CD4-positive, alpha-beta T cell treated with Interferon gamma for 1 hour (primary cell): ENCODE data around the gene PSME3.

Source experiments
- DNase-seq: peaks from one replicate; pipeline ENCODE4 v3.0.0-alpha.2; 2020

The PSME3 gene

DNA sequence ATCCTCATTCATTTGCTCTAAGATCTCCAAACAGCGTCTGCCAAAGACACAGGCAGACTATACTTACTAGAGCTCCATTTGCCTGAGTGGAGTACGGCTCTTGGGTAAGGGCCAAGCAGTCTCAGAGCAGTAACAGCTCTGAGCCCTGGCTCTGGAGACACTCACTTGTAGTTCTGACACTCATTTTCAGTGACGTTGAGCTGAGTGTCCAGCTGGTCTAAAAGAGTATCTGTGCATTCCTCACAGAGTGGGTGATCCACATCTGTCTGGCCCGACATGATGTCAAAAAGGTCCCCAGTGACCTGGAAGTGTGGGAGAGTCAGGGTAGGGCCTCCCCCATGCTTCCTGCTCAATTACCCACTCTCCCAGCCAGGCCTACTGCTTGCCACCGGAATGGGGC is 14.8 kb upstream of the PSME3 start:
- no peak for DNase-seq

DNA sequence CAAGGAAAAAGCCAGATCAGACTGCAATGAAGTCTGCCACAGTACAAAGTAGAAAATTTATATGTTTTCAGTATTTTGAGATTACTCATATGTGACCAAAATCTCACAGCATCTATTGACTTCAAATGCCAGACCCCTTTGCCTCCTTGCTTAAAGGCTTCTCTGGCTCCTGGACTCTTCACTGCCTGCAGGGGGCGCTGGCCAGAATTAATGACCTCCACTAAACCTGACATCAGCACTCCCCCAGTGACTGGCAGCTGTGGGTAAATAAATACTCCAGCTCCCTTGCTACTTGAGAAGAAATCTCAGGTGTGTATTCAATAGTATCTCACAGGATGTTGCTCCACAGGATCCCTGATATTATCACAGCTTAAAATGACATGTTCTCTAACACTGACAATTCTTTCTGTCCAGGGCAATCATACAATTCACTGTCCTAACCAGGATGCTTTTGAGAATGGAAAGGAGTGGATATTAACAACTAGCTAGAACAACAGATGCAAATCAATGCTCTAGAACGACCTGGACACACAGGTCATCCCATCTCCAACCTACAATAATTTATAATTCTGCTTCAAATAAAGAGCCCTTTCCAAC is 13.2 kb upstream of the PSME3 start:
- DNase-seq: peak; percentile 61

DNA sequence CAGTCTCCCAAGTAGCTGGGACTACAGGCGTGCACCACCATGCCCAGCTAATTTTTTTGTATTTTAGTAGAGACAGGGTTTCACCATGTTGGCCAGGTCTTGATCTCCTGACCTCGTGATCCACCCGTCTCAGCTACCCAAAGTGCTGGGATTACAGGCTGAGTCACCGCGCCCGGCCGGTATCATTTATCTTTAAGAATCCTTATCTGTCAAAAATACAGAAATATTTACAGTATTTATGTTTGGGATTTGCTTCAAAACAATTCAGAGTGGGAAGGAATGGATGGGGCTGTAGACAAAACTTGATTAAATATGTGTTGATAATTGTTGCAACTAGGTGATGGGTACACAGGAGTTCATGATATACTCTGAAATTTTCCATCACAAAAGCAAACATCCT is 12.0 kb upstream of the PSME3 start:
- DNase-seq: no peak

DNA sequence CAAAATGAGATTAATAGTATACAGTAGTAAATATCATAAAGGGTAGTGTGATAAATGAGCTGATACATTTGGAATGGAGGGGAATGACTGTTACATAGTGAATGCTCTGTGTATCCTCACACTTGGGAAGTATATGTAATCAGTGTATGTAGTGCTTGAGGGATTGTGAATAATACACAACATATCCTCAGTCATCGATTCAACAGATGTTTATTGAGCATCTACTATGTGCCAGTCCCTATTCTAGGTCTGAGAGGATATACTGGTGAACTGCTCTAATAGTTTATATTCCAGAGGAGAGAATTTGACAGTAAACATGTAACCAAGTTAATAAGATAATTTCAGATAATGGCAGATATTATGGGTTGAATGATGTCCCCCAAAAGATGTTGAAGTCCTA is 5.7 kb upstream of the PSME3 start:
- no peak for DNase-seq

DNA sequence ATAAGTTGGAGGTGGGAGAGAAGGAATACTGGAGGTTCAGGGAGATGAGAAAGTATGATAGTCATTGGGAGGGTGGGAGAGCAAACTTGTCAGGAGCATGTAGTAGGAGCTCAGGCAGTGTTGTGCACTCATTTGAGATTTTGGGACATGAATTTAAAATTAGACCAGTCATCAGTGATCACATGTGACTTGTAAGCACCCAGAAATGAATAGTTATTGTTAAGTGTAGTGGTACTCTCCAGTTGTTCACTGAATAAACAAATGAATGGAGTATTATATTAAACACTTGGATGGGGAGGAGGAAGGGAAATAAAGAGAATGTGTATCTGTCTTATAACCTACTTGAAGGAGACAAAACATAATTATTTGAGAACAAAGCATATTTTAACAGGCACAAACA is 2.2 kb upstream of the PSME3 start:
- no peak for DNase-seq

DNA sequence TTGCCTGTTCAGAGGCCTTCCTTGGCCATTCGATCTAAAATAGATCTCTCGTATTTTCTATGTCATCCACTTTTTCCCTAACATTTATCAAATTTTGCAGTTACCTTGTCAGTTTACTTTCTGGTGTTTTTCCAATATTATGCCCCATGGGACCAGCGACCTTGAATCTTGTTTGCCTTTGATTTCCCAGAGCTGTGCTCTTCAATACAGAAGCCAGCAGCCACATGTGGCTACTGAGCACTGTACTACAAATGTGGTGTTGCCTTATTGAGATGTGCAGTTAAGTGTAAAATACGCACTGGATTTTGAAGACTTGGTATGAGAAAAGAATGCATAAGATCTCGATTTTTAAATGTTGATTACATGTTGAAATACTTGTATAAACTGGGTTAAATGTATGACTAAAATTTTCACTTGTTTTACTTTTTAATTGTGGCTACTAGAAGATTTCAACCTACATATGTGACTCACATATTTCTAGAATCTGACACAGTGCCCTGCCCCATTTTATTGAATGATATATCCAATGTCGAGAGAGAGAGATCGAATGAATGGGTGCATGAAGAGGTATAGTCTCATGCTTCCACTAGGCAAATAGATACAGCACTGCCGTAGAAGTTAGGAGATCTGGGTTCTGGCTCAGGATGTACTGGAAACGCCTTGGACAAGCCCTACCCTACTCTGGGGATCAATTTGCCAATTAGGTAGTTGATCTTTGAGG is 824 bp upstream of the PSME3 start:
- no peak for DNase-seq

DNA sequence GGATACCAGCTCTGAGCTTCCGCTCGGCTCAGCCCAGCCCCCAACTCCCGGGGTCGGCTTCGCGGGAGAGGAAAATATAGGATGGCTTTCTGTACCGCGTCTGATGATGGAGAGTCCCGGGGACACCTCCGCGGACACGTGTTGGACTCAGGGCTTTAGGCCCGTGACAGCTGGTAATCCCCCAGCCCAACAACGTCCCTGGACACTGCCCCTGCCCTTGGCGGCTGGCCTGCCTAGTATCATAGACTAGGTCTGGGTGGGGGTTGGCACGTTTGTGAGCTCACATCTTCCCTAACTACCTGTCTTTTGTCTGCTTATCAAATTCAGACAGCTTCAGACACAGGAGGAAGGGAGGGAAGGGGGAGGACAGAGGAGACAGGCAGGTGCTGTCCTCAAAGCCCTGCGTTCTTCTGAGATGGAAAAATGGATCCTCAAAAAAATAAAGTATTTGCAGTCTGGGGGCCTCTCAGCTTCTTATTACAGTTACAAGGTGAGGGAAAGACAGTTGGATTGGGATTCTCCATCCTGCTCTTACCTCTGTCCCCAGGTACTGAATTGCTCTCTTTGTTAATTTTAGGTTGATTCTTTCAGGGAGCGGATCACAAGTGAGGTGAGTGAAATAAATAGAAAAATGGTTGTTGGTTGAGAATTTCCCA is 698 bp downstream of the PSME3 start:
- no peak for DNase-seq

DNA sequence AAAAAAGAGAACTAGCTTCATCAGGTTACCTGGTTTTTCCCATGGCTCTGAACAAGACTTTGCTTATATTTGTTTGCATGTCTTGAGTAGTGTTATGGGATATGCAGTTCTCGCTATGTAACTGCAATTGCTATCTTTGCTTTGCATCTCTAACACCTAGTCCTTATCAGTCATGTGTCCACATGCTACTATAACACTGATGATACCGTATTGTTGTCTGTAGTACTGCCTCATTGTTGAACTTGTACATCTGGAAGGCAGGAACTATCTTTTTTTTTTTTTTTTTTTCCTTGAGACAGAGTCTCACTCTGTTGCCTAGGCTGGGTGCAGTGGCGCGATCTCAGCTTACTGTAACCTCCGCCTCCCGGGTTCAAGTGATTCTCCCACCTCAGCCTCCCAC is 2.5 kb downstream of the PSME3 start:
- DNase-seq: no peak

DNA sequence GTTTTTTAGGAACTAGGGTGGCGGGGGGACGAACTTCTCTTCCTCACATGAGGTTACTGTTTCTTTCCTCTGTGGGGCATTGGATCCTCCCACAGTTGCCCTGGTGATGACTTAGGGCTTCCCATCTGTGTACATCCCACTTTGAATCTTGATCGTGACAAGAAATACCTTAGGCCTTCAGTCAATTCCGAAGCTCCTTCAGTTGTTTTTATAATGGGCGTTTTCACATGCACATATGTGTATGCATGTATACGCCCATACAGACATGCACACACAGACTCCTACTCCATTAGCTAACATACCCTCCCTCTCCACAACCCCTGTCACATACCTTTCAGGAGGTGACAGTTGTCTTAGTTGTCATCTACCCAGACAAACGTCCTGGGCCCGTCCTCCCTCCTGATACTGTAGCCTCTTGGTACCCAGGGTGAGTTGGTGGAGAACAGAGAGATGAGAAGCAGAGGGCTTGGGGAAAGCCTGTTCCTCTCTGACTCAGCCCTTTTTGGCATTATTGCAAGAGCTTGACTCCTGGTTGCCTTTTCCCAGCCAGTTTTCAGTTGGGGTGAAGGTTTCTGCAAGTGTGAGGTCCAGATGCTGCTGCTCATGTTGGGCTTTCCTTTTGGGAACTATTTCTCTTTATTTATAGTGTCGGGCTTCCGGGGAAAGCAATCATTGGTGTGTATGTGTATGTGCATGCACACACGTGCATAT is 8.9 kb downstream of the PSME3 start:
- no peak for DNase-seq

DNA sequence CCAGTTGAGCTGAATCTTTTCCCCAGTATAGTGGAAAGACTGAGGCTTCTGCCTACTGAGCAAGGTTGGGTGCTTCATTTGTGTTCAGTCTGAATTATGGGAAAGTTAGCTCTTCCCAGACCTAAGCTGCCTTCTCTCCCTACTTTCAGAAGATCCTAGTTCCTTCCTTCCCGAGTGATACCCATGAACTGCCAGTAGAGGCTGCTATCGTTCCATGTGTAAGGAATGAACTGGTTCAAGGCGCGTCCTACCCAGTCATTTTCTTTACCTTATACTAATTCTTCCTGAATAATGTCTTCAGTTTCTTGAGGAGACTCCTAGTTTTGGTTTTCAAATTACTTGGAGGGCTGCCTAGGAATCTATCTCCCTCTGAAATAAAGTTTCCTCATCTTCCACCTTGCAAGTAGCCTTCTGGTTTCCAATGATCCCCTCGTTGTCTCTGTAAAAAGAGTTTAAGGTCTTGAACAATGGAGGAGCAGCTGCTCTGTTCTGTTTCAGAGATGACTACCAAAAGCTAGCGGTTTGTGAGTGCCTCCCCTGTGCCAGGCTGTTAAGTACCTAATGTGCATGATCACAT is 10.2 kb downstream of the PSME3 start:
- no peak for DNase-seq

DNA sequence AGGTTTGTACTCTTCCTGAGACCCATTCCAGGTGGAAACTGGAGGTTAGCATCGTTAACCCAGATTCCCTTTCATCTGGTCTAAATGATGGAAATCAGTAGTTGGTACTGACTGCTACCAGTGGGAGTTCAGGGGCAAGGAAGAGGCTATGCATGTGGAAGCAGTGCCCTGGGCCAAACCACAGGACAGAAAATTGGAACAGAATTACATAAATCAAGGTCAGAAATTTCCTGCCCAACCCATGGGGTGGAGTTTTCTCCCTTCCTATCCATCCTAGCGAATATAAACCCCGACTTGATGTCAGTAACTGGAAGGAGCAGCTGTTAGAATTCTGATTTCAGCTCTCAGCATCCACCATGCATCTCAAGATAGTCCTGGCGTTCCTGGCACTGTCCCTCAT is 11.1 kb downstream of the PSME3 start, which contains the start of gene AOC2:
Gene AOC2 (plus strand): TSS at position 310 of the 400 bp plus-strand sequence. CDS start 47 bp downstream, at position 357.
- DNase-seq: no peak

DNA sequence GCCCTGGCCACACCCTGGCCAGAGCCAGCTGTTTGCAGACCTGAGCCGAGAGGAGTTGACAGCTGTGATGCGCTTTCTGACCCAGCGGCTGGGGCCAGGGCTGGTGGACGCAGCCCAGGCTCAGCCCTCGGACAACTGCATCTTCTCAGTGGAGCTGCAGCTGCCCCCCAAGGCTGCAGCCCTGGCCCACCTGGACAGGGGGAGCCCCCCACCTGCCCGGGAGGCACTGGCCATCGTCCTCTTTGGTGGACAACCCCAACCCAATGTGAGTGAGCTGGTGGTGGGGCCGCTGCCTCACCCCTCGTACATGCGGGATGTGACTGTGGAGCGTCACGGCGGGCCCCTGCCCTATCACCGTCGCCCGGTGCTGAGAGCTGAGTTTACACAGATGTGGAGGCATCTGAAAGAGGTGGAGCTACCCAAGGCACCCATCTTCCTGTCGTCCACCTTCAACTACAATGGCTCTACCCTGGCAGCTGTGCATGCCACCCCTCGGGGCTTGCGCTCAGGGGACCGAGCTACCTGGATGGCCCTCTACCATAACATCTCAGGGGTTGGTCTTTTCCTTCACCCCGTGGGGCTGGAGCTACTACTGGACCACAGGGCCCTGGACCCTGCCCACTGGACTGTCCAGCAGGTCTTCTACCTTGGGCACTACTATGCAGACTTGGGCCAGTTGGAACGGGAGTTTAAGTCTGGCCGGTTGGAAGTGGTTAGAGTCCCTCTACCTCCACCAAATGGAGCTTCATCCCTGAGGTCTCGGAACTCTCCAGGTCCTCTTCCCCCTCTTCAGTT is 11.8 kb downstream of the PSME3 start:
- no peak for DNase-seq

DNA sequence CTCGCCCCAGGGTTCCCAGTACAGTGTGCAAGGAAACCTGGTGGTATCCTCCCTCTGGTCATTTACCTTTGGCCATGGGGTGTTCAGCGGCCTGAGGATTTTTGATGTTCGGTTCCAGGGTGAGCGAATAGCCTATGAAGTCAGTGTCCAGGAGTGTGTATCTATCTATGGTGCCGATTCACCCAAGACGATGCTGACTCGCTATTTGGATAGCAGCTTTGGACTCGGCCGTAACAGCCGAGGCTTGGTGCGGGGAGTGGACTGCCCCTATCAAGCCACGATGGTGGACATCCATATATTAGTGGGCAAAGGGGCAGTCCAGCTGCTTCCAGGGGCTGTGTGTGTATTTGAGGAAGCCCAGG is 12.3 kb downstream of the PSME3 start:
- DNase-seq: no peak

DNA sequence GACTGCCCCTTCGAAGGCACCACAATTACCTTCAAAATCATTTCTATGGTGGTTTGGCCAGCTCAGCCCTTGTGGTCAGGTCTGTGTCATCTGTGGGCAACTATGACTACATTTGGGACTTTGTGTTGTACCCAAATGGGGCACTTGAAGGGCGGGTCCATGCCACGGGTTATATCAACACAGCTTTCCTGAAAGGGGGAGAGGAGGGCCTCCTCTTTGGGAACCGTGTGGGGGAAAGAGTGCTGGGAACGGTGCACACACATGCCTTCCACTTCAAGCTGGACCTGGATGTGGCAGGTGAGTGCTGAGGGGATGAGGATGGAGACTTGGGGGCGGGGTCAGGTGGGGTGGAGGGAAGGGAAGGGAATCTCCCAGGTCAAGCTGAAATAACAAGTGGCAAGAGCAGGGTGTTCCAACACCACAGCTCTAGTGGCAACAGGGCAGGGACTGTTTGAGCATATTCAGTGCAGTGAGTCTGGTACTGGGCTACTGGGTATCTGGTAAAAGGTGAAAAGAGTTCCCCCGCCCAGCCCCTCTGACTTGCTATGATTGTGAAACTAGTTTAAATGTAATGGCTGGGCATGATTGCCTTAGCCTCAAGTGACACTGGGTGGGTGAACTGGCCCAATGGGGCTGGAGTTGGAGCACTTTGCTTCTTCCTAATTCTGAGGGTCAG is 12.9 kb downstream of the PSME3 start:
- DNase-seq: no peak

DNA sequence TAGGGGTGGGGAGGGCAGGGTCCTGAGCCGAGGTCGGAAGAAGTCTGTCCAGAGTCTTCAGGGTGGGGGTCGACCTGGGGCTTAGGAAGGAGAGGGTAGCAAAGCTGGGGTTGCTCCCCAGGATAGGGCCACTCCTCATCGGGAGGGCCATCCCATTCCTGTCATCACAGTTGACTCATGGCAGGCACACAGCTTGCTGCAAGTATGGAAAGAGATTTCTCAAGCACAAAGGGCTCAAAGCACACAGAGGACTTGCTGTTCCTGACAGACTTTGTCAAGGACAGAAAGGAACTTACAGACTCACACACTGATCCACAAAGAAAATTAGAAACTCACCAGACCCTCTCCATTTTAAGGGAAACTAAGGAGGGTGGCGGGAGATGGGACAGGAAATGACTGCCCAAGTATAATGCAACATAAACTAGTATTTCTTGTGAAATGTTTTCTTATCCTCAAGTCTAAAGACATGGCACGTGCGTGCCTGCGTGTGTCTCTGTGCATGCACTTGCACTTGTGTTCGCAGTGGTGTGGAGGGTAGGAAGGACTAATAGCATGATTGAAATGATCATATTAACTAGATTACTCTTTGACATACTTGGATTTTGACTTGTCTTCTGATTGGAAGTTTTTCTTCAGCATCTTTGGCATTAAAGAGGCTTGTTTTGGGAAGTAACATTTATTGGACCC is 13.5 kb downstream of the PSME3 start:
- no peak for DNase-seq

DNA sequence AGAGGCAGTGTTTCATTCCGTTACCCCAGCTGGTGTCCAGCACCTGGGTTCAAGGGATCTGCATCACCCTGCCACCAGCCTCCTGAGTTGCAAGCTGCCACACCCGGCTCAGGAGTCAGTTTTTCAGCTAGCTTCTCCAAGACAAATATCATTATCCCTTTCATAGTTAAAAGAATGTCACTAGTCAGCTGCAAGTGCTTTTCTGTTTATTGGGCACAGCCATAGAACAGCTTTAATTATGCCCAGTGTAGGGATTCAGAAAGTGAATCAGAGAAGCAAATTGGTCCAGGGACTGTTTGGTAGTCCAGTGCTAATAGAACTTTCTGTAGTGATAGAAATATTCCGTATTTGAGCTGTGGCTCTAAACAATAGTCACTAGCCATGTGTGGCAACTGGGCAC is 14.9 kb downstream of the PSME3 start:
- DNase-seq: no peak

DNA sequence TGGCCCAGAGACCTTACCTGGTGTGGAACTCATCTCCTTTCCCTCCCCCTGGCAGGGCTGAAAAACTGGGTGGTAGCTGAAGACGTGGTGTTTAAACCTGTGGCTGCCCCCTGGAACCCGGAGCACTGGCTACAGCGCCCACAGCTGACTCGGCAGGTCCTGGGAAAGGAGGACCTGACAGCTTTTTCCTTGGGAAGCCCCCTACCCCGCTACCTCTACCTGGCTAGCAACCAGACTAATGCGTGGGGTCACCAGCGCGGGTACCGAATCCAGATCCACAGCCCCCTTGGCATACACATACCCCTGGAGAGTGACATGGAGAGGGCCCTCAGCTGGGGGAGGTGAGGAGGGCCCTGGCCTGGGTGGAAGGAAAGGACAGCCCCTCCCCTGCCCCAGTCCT is 15.8 kb downstream of the PSME3 start:
- DNase-seq: no peak

DNA sequence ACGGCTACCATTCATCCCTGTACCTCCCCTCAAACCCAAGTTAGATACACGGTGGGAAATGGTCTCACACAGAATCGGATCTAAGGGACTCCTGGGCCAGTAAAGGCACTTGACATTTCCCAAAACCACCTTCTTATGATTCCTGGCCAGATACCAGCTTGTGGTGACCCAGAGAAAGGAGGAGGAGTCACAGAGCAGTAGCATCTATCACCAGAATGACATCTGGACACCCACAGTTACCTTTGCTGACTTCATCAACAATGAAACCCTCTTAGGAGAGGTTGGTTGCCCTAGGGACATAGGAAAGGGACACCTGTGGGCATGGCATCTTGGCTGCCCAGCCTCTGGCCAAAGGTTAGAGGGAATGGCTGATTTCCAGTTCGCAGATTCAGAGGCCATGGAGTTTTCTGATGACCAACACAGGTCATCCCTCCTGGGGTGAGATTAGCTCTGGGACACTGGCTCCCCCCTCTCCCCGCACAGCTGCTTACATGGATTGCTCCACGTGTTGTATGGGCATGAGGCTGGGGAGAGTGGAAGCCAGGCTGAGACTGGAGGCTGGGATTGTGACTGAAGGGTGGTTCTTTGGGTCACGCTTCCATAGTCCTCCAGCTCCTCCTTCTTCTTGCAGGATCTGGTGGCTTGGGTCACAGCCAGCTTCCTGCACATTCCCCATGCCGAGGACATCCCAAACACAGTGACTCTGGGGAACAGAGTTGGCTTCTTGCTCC is 16.4 kb downstream of the PSME3 start:
- DNase-seq: no peak

DNA sequence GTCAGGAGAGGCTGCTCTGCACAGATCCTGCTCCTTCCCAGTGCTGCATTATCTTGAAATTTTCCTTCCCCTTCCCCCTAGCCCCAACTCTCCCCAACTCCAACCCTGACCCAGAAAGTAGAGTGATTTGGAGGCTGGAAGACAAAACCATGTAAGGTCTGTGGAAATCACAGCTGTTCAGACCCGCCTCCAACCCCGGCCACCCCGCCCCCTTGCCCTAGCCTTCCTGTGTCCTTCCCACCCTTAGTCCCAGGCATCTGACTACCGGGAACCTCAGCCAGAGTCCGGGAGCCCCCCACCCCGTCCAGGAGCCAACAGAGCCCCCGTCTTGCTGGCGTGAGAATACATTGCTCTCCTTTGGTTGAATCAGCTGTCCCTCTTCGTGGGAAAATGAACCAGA is 17.8 kb downstream of the PSME3 start, which contains the start of gene AOC3:
Gene AOC3 (plus strand): TSS at position 246 of the 400 bp plus-strand sequence. CDS start 145 bp downstream, at position 391.
- no peak for DNase-seq
